Epidermal melanocyte (primary cell): ENCODE measurements around the gene OR1I1.
"Not testable (repeated sequence)": the region's sequence is repeated elsewhere in the genome, so short reads cannot be mapped to it uniquely, and the experiment has no call there.

Experiments used
- DNase-seq: peaks from one replicate; pipeline ENCODE4 v3.0.0; 2011; ENCODE audit warnings: low spot score; ENCODE audit not compliant: insufficient read length

Gene OR1I1, protein sequence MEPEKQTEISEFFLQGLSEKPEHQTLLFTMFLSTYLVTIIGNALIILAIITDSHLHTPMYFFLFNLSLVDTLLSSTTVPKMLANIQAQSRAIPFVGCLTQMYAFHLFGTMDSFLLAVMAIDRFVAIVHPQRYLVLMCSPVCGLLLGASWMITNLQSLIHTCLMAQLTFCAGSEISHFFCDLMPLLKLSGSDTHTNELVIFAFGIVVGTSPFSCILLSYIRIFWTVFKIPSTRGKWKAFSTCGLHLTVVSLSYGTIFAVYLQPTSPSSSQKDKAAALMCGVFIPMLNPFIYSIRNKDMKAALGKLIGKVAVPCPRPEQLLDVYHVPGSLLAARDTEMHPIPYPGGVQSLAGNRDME

DNA sequence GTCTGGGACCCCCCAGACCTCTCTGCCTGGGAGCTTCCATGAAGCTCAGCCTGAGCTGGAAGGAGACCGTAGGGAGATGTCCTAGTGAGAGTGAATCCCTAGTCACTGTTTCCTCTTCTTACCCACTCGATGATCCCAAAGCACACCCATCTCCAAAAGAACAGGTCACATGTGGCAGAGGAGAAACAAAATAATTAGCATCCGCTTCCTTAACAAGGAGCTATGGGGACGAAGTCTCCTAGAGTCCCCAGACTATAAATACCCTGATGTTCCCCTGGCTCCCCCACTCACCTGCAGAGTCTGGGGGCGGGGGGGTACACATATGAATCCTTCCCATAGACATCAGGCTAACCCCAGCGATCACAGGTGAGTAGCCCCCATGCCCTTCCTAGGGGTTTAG, at the start of gene OR1I1:
Gene OR1I1 (plus strand): TSS at position 301 of the 400 bp plus-strand sequence. CDS start 4,855 bp downstream, outside the sequence.
- no peak for DNase-seq

DNA sequence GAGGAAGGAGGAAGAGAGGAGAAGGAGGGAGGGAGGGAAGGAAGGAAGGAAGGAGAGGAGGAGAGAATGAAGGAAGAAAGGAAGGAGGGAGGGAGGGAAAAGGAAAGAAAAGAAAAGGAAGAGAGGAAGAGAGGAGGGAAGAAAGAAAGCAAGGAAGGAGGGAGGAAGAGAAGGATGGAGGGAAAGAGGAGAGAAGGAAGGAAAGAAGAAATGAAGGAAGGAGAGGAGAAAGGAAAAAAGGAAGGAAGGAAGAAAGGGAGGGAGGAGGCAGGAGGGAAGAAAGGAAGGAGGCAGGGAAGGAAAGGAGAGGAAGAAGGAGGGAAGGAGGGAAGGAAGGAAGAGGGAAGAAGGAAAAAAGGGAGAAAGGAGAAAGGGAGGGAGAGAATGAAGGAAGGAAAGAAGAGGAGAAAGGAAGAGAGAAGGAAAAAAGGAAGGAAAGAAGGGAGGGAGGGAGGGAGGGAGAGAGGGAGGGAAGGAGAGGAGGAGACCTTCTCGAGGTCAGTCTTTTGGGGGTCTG, 46.2 kb upstream of the OR1I1 start:
- no peak for DNase-seq

DNA sequence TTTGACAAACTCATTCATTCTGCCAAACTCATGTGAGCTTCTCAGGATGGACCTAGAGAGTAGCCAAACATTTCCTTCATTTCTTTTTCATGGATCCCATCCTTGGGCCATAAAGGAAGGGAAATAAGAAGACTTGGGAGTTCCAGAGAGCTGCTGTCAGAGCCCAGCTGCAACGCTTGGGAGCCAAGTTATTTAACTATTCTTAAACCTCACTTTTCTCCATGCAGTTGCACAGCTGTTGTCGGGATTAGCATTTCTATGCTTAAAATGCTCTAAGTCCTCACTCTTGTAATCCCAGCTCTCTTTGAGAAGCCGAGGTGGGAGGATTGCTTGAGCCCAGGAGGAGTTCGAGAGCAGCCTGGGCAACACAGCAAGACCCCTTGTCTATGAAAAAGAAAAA, 44.4 kb upstream of the OR1I1 start:
- DNase-seq = no peak

DNA sequence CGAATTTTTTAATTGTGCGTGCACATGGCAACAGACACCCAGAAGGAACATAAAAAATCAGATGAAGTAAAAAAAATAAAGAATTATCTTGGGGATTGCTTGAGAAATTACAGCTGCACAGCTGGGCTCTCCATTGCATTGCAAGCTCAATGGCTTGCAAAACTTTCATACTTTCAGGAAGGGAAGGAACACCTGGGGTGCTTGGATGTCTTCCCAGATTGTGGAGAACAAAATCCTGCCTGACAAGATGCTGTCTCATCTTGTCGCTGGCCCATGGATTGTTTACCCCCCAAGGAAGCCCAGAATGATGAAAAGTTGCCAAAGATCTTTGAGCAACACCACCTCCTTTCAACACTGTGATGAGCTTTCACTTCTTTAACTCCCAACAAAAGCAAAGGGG, 43.7 kb upstream of the OR1I1 start:
- DNase-seq = no peak

DNA sequence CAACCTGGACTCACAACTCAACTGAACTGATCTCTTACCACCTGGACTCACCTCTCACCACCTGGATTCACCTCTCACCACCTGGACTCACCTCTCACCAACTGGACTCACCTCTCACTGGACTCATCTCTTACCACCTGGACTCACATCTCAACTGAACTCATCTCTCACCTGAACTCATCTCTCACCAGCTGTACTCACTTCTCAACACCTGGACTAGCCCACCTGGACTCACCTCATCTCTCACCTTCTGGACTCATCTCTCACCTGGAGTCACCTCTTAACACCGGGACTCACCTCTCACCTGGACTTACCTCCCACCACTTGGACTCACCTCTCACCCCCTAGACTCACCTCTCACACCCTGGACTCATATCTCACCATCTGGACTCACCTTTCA, 40.0 kb upstream of the OR1I1 start:
- DNase-seq = no peak

DNA sequence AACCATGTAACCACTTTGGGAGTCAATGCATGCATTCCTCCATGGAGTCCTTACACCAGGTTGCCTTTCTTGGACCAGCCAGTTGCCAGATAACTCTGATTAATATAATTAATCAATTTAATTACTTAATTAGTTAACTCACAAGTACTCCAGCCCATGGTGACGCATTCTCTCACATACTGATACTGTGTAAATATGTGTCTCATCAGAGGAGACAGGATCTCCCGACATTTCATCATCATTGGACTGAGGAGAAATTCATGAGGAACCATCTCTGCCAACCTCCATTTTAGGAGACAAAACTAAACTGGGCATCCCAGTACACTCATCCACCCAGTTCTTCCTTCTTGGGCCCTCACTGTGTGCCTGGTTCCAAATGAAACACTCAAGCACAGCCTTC, 39.2 kb upstream of the OR1I1 start:
- no peak for DNase-seq

DNA sequence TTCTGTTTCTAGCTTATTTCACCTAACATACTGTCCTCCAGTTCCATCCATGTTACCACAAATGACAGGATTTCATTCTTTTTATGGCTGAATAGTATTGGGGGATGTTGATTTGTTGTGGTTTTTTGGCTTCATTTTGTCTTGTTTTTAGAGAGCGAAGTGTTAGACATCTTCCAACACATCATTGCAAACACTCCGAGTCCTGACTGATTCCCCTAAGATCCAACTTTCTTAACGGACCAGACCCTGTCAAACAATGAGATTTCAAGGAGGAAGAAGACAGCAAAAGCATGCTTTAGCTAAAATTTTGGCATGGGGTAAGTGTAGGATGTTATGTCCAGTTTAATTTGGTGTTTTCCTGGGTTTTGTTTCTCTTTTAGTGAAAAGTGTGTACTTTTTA, 36.5 kb upstream of the OR1I1 start:
- DNase-seq = no peak

DNA sequence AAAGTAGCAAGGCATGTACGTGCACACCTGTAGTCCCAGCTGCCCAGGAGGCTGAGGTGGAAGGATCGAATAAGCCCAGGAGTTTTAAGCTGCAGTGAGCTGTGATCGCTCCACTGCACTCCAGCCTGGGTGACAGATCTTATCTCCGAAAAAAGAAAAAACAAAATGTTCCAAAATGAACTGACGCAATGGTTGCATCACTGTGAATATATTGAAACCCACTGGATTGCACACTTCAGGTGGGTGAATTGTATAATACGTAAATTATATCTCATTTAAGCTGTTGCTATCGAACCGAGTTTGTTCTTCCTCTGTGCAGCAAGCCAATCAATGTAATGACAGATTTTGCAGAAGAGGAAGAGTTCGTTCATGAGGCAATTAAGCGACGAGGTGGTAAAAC, 34.3 kb upstream of the OR1I1 start:
- DNase-seq = no peak

DNA sequence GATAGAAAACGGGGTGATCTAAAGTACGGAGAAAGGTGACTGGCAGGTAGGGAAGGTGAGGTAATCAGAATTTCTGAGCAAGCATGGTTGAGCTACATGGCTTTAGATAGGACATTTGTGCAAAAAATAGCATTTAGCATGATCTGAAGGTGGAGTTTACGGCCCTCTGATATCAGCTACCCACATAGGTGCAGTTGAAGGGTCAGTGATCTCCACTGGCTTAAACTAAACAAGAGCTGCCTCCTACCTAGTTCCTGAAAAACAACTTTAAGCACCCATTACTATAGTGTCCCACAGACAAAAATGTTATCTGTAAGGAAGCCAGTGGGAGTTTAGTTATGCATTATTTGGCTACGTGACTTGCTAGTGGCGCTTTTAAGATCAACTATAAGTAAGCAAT, 33.9 kb upstream of the OR1I1 start:
- DNase-seq = no peak

DNA sequence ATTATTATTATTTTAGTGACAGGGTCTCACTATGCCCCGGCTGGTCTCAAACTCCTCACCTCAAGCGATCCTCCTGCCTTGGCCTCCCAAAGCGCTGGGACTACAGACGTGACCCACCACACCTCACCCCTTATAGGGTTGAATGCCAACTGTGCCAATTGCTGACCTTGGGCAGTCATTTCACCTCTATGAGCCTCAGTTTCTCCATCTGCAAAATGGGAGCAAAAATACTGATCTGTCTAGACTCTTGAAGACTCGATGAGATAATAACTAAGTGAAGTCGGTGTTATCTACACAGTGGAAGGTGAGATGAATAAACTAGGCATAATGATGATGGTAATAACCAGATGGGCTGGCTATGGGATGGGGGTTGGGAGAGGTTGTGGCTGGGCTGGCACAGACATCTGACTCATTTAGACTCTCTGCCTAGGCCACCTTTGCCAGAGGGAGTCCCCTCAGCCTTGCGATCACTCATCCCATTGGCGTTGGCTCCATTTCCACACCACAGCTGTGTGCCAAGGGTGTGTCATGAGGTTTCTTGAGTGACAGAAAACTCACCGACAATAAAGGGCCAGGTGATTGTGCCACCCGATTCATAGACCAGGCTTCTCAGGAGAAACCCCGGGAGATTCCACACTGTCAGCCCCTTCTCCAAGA, 33.0 kb upstream of the OR1I1 start, which contains the start of gene CASP14:
Gene CASP14 (plus strand): TSS at position 596 of the 657 bp plus-strand sequence. CDS start 2,772 bp downstream, outside the sequence.
- DNase-seq = no peak

DNA sequence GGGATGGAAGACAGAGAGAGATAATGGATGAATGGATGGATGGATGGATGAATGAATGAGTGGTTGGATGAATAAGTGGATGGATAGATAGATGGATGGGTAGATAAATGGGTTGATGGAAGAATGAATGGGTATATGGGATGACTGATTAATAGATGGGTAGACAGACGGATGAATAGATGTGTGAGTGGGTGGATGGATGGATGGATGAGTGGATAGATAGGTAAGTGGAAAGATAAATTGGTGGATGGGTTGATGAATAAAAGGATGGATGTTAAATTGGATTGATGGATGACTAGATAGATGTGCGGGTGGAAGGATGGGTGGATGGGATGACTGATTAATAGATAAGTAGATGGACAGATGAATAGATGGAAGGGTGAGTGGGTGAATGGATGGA, 31.4 kb upstream of the OR1I1 start:
- no peak for DNase-seq

DNA sequence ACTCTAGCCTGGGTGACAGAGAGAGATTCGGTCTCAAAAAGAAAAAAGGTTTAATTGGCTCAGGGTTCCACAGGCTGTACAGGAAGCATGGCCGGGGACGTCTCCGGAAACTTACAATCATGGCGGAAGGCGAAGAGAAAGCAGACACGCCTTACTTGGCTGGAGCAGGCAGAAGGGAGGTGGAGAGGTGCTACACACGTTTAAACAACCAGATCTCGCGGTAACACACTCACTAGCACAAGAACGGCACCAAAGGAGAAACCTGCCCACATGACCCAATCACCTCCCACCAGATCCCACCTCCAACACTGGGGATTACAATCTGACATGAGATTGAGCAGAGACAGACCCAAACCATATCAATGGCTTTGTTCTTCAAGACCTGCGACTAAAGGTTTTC, 20.0 kb upstream of the OR1I1 start:
- no peak for DNase-seq

DNA sequence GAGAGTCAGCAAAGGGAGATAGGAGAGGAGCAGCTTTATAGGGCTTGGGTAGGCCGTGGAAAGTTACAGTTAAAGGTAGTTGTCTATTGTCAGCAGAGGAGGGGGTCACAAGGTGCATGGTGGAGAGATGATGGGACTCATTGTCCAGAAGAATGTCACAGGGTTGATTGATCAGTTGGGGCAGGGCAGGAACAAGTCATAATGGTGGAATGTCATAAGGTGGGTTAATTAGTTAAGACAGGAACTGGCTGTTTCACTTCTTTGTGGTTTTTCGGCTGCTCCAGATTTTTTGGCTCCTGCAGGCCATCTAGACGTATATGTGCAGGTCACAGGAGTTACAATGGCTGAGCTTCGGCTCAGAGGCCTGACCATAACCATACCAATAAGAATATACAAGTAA, 11.6 kb upstream of the OR1I1 start:
- not testable (repeated sequence) for DNase-seq

DNA sequence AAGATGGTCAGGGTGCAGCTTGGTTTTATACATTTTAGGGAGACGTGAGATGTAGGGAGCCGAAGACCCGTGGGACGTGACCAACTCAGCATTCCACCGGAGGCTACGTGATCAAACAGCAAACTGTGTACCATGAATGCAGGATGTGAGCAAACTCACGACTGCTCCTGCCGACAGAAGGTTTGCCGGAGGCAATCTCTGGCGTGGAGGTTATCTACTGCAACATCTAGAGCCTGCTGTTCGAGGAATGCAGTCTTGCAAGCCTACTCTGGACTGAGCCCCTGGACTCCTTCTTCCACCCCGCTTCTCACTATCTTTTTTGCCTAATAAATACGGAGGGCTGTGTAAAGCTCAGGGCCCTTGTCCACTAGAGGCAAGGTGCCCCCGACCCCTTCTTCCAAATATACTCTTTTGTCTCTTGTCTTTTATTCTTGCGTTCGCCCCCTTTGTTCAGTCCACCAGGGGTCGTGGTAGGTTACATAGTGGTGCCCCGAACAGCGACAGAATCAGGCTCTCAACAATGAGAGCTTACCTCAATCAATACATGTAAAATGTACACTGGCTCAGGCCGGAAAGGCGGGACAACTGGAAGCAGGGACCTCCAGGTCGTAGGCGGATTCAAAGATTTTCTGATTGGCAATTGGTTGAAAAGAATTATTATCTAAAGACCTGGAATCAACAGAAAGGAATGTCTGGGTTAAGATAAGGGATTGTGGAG, 8.9 kb upstream of the OR1I1 start:
- DNase-seq = no peak

DNA sequence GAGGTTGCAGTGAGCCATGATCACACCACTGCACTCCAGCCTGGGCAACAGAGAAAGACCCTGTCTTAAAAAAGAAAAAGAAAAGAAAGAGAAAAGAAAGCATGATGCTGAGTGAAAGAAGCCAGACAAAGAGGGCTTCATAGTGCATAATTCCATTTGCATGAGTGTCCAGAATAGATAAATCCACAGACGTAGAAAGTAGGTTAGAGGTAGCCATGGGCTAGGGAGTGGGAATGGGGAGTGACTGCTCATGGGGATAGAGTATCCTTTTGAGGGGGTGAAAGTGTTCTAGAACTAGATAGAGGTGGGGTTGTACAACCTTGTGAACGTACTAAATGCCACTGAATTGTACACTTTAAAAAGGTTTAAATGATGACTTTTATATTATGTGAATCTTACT, 7.6 kb upstream of the OR1I1 start:
- no peak for DNase-seq

DNA sequence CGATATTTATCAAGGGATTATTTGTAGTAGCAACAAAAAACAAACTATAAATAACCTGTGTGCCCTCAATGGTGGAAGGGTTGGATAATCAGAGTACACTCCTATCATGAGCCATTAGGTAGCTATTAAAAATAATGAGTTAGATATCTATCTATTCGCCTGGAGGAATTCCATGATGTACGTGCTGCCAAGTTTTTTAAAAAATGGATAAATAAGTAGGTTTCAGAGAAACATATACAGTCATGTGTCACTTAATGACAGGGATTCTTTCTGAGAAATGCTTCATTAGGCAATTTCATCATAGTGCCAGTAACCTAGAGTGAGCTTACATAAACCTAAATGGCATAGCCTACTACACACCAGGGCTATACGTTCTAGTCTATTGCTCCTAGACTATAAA, 6.2 kb upstream of the OR1I1 start:
- no peak for DNase-seq

DNA sequence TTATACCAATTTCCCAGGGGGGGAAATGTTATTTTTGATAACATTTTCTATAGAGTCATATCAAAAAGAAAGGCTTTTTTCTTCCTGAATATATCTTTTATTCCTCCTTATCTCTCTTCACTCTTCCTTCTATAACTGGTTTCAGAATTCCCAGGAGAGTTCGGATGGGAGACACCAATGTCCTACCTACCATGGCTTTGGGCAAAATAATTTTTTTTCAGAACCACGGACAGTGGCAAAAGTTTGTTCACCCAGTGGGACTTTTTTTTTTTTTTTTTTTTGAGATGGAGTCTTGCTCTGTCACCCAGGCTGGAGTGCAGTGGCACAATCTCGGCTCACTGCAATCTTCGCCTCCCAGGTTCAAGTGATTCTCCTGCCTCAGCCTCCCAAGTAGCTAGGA, 2.0 kb upstream of the OR1I1 start:
- not testable (repeated sequence) for DNase-seq

DNA sequence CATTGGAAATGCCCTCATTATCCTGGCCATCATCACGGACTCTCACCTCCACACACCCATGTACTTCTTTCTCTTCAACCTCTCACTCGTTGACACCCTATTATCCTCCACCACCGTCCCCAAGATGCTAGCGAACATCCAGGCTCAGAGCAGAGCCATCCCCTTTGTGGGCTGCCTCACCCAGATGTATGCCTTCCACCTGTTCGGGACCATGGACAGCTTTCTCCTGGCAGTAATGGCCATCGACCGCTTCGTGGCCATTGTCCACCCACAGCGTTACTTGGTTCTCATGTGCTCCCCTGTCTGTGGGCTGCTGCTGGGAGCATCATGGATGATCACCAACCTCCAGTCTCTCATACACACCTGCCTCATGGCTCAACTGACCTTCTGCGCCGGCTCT, 5.2 kb downstream of the OR1I1 start:
- DNase-seq = no peak

DNA sequence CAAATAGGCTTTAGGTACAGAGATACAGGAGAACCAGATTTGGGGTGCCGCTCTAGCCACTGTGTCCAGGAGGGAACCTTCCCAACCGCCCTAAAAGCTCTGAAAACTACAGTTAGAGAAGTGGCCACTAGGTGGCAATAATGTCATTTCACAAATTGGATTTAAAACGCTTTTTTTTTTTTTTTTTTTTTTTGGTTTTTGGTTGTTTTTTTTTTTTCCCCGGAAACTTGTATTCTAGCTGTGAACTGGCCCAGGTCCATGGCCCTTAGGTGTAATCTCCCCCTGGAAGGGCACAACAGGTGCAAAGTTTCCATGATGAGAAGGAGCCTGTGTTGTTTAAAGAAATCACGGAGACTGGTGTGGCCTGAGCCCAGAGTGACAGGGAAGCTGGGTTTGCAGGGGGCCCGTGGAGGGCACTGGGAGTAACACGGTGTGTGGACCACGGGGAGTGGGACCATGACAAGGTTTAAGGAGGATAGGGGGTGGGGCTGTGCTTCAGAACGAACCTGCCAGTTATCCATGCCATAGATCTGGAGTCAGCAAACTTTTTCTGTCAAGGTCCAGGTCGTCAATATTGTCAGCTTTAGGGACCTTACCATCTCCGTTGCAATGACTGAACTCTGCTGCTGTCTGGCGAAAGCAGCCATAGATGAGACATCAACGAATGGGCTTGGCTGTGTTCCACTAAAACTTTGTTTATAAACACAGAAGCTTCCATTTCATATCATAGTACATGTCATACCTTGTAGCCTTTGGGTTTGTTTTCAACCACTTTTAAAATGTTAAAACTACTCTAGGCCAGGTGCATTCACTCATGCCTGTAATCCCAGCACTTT, 10.1 kb downstream of the OR1I1 start:
- DNase-seq = no peak

DNA sequence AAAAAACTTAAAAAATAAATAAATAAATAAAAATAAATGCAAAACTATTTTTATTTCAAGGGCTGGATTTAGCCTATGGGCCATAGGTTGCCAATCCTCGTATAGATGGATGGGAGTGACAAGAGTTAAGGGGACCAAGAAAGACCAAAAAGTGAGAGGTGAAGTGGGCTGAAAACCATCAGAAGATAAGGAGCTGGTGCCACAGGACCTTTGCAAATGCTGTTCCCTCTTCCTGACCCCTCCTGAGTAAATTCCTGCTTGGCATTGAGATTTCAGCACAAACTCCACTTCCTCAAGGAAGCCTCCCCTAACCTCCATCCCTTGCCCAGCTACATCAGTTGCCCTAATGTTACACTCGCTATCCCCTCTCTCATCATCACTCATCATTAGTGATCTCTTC, 11.0 kb downstream of the OR1I1 start:
- DNase-seq = no peak

DNA sequence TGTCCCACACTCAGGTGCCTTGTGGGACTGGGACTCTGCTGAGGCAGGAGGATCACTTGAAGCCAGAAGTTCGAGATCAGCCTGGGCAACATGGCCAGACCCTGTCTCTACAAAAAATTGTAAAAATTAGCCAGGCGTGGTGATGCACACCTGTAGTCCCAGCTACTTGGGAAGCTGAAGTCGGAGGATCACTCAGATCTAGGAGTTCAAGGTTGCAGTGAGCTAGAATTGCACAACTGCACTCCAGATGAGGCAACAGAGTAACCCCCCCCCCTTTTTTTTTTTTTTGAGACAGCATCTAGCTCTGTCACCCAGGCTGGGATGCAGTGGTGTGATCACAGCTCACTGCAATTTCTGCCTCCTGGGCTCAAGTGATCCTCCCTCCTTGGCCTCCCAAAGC, 14.2 kb downstream of the OR1I1 start:
- DNase-seq = no peak
